HL-60 (cell line): ENCODE data around the gene ZNF470.
A peak's percentile ranks its signal among the peaks of the same experiment; 100 is the strongest.

Experiments
- DNase-seq, 2 experiments: peaks; one replicate each; pipeline ENCODE4 v3.0.0-alpha.2; 2010 to 2020; ENCODE audit warnings: low read depth in 1 of 2, low spot score in 1 of 2
- H3K27ac ChIP-seq: fragments of 250-450 bp; sonication (Bioruptor Pico); replicated peaks from 2 replicates; pipeline ENCODE4 v1.5.1; 2020; ENCODE audit warnings: mild to moderate bottlenecking, moderate library complexity
- H3K27me3 ChIP-seq: fragments of 250-450 bp; sonication (Bioruptor Pico); 2 replicates; pipeline ENCODE4 v1.5.1; 2021; ENCODE audit warnings: mild to moderate bottlenecking, moderate library complexity; ENCODE audit not compliant: insufficient read depth, poor library complexity, severe bottlenecking
- H3K4me3 ChIP-seq: replicated peaks from 2 replicates; pipeline ENCODE4 v1.5.1; 2011; ENCODE audit warnings: mild to moderate bottlenecking, control low read depth, low read length; ENCODE audit not compliant: insufficient read depth
- GABPA ChIP-seq: IDR thresholded peaks from 2 replicates; pipeline ENCODE4 v1.6.1; 2012; ENCODE audit warnings: low read depth
- POLR2AphosphoS5 ChIP-seq: IDR thresholded peaks from 2 replicates; pipeline ENCODE4 v1.6.1; 2012; ENCODE audit warnings: low read depth
- SPI1 ChIP-seq: IDR thresholded peaks from 2 replicates; pipeline ENCODE4 v1.6.1; 2012; ENCODE audit warnings: low read depth, mild to moderate bottlenecking, borderline replicate concordance
- TF ChIP-seq, protein P1 (sequence below): IDR thresholded peaks from one replicate; pipeline ENCODE4 v1.5.1; 2011; ENCODE audit warnings: low read length, control low read depth, inconsistent platforms; ENCODE audit not compliant: insufficient read depth
- TF ChIP-seq, protein P2 (sequence below): IDR thresholded peaks from 2 replicates; pipeline ENCODE4 v1.6.1; 2012; ENCODE audit warnings: low read depth; ENCODE audit not compliant: insufficient replicate concordance

Gene ZNF470

DNA sequence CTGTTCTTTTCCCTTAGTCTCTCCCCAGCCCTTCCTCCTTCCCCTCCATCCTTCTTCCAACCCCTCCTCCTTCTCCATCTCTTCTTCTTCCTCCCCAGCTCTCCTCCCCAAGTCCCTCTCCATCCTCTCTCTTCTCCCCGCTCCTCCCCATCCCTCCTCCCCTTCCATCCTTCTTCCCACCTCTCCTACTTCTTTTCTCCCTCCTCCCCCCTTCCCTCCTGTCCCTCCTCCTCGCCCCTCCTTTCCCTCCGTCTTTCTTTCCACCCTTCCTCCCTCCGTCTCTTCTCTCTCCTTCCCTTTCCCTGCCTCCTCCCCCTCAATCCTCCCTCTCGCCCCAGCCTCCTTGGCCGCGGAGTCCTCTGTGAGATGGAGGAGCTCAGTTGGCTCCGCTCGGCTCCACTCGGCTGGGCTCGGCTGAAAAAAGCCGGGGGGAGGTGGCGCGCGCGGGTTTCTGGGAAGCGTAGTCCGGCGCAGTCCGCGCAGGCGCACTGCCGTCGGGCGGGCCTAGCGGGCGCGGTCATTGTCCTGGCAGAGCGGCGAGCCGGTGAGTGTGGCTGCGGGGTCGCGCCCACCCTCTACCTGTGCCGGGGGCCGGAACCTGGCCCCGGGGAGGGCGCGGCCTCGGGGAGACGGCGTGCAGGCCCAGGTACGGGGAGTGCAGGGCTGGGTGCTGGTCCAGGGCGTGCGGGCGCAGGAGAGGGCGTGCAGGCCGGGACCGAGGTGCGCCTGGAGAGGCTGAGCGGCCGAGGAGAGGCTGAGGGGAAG is 27.7 kb downstream of the ZNF470 start, which contains the start of gene ZNF71:
Gene ZNF71 (plus strand): TSS at position 520 of the 765 bp plus-strand sequence. CDS start 6,257 bp downstream, outside the sequence.
- no peaks in the 10 kb centered on the region for H3K27me3 ChIP-seq
- TF ChIP-seq, protein P1, sequence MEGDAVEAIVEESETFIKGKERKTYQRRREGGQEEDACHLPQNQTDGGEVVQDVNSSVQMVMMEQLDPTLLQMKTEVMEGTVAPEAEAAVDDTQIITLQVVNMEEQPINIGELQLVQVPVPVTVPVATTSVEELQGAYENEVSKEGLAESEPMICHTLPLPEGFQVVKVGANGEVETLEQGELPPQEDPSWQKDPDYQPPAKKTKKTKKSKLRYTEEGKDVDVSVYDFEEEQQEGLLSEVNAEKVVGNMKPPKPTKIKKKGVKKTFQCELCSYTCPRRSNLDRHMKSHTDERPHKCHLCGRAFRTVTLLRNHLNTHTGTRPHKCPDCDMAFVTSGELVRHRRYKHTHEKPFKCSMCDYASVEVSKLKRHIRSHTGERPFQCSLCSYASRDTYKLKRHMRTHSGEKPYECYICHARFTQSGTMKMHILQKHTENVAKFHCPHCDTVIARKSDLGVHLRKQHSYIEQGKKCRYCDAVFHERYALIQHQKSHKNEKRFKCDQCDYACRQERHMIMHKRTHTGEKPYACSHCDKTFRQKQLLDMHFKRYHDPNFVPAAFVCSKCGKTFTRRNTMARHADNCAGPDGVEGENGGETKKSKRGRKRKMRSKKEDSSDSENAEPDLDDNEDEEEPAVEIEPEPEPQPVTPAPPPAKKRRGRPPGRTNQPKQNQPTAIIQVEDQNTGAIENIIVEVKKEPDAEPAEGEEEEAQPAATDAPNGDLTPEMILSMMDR, result no peak
- TF ChIP-seq POLR2AphosphoS5 (0 out of 2 replicates have a peak, but pooled peaks have one; percentile 32), GABPA (no peak)
- H3K27ac ChIP-seq, result peak within 1 kb of the TSS; percentile 55
- DNase-seq, result peak; percentile 82 to 90
- peak within 1 kb of the TSS; percentile 95 for H3K4me3 ChIP-seq

DNA sequence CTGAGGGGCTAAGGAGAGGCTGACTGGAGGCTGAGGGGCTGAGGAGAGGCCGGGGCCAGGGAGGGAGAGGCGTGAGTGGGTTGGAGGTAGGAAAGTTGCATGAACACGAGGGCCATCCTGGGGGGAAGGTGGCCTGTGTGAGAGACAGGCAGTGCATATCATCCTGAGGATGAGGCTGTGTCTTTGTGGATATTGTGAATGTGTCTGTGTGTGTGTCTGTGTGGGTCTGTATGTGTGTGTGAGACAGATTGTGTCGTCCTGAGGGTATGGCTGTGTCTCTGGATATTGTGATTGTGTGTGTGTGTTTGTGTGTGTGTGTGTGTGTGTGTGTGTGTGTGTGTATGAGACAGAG is 28.3 kb downstream of the ZNF470 start:
- DNase-seq, result no peak
- TF ChIP-seq POLR2AphosphoS5 (0 out of 2 replicates have a peak, but pooled peaks have one; percentile 6), SPI1 (no peak)
- TF ChIP-seq, protein P2, sequence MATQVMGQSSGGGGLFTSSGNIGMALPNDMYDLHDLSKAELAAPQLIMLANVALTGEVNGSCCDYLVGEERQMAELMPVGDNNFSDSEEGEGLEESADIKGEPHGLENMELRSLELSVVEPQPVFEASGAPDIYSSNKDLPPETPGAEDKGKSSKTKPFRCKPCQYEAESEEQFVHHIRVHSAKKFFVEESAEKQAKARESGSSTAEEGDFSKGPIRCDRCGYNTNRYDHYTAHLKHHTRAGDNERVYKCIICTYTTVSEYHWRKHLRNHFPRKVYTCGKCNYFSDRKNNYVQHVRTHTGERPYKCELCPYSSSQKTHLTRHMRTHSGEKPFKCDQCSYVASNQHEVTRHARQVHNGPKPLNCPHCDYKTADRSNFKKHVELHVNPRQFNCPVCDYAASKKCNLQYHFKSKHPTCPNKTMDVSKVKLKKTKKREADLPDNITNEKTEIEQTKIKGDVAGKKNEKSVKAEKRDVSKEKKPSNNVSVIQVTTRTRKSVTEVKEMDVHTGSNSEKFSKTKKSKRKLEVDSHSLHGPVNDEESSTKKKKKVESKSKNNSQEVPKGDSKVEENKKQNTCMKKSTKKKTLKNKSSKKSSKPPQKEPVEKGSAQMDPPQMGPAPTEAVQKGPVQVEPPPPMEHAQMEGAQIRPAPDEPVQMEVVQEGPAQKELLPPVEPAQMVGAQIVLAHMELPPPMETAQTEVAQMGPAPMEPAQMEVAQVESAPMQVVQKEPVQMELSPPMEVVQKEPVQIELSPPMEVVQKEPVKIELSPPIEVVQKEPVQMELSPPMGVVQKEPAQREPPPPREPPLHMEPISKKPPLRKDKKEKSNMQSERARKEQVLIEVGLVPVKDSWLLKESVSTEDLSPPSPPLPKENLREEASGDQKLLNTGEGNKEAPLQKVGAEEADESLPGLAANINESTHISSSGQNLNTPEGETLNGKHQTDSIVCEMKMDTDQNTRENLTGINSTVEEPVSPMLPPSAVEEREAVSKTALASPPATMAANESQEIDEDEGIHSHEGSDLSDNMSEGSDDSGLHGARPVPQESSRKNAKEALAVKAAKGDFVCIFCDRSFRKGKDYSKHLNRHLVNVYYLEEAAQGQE, result no peak
- Histone ChIP-seq H3K4me3 (peak overlapping the region; percentile 95), H3K27ac (peak overlapping the region; percentile 55), H3K27me3 (no peaks in the 10 kb centered on the region)

DNA sequence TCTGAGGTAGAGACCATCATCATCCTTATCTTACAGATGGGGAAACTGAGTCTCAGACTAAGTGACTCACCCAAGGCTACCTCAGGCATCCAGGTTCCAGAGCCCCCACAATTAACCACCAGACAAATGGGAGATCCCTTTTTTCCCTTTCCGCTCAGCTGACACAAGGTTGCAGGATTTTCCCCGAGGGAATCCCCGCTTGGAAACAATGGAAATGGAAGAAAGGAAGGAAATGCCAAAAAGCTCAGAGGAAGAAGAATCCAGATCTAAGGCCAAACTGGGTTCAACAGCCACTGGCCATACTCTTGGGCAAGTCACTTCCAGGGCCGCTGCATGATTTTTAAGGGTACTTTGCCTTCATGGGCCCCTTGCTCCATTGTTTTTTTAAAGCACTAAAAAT is 29.4 kb downstream of the ZNF470 start:
- Histone ChIP-seq H3K4me3 (no peak overlapping the region), H3K27me3 (no peaks in the 10 kb centered on the region), H3K27ac (no peak overlapping the region)
- no peak for DNase-seq
- TF ChIP-seq SPI1, result no peak
- no peak for TF ChIP-seq GABPA

DNA sequence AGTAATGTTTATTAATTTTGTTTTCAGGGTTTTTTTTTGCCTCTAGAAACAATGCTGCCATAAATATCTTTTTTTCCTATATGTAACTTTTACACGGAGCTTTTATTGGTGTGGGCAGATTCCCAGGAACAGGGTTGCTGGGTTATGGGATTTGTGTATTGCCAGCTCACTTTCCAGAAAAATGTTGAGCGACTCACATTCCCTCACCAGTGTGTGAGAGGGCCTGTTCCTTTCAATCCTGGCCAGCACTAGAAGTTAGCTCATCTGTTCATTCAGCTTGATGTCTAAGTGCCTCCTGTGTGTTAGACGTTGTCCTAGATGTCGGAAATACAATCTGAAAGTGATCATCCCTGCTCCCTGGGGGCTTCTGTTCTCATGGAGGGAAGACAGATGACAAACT is 30.4 kb downstream of the ZNF470 start:
- no peak overlapping the region for H3K27ac ChIP-seq

More for the DNA sequence above, 30.4 kb downstream of the ZNF470 start:
- H3K4me3 ChIP-seq, result no peak overlapping the region
- no peaks in the 10 kb centered on the region for H3K27me3 ChIP-seq
- TF ChIP-seq GABPA (no peak), SPI1 (no peak), POLR2AphosphoS5 (no peak)
- TF ChIP-seq, protein P2, result no peak
- TF ChIP-seq, protein P1, result no peak
- no peak for DNase-seq
